Kidney (tissue), 14 donors: ENCODE measurements around the gene MYO1D. TPM values are rescaled to one million over a fixed set of nuclear protein-coding genes. Genes with fewer than 3 reads are reported as not detected.
"Not testable (repeated sequence)": the region's sequence is repeated elsewhere in the genome, so short reads cannot be mapped to it uniquely, and the experiment has no call there.

Experiments used
- DNase-seq, 5 donors: peaks; one replicate each; pipeline ENCODE4 v3.0.0-alpha.2; 2013 to 2020
- FAIRE-seq: peaks from 2 replicates; lab custom pipeline; 2012; peaks lifted over from hg19 to GRCh38; lab: Jason Lieb, UNC
- H3K27ac ChIP-seq, 2 donors: one replicate each; pipeline ENCODE4 v1.7.0; 2013; ENCODE audit warnings: low read depth in 2 of 2, low read length in 2 of 2, inconsistent platforms in 1 of 2
- H3K27me3 ChIP-seq: one replicate; pipeline ENCODE4 v1.7.1; 2013; ENCODE audit warnings: low read length, inconsistent platforms; ENCODE audit not compliant: control insufficient read depth, insufficient read depth
- H3K36me3 ChIP-seq, 3 donors: one replicate each; pipeline versions ENCODE4 v1.7.0 to v1.7.1; 2013; ENCODE audit warnings: low read length in 3 of 3, control low read depth in 1 of 3, inconsistent platforms in 1 of 3; ENCODE audit not compliant: insufficient read depth in 3 of 3, control insufficient read depth in 2 of 3
- H3K4me1 ChIP-seq, 3 donors: one replicate each; pipeline versions ENCODE4 v1.7.0 to v1.7.1; 2013; ENCODE audit warnings: low read length in 3 of 3, inconsistent platforms in 1 of 3, low read depth in 1 of 3; ENCODE audit not compliant: control insufficient read depth in 2 of 3, insufficient read depth in 2 of 3
- H3K4me3 ChIP-seq, 3 donors: one replicate each; pipeline versions ENCODE4 v1.7.0 to v1.8.1; 2013; ENCODE audit warnings: low read length in 3 of 3, control low read depth in 1 of 3, inconsistent platforms in 1 of 3
- H3K9ac ChIP-seq, 3 donors: one replicate each; pipeline versions ENCODE4 v1.7.0 to v1.7.1; 2013; ENCODE audit warnings: low read length in 3 of 3, control low read depth in 1 of 3, inconsistent platforms in 1 of 3
- H3K9me3 ChIP-seq, 3 donors: one replicate each; pipeline versions ENCODE4 v1.7.0 to v1.7.1; 2013; ENCODE audit warnings: low read length in 3 of 3, control low read depth in 1 of 3, inconsistent platforms in 1 of 3; ENCODE audit not compliant: control insufficient read depth in 2 of 3, insufficient read depth in 1 of 3
- intact Hi-C: fragments of 100-400 bp; cut with DNase I; formaldehyde crosslinking; loops from one replicate; pipeline ENCODE4 v1.11.1; 2022
- polyA plus RNA-seq: library from polyadenylated mRNA; stranded (reverse); fragments of 350-450 nt; fragmentation: Illumina TruSeq; extraction: RNeasy Lipid Tissue Mini Kit (QIAGEN cat#74804); gene quantifications from one replicate; pipeline ENCODE4 v1.2.3, GENCODE V29; 2014; ENCODE audit warnings: low read depth, low replicate concordance; ENCODE audit not compliant: insufficient read depth
- total RNA-seq: library from RNA; stranded (reverse); fragmentation: NEBNext Ultra II Directional; extraction: Animal tissue kit (Norgen Biotek cat#: 25700); gene quantifications from one replicate; pipeline ENCODE4 v1.2.1, GENCODE V29; 2021
- TF ChIP-seq, protein P1 (sequence below): IDR thresholded peaks from 3 replicates; pipeline ENCODE4 v1.5.1; 2012; ENCODE audit warnings: mild to moderate bottlenecking, moderate library complexity, borderline replicate concordance; ENCODE audit not compliant: insufficient read depth; ENCODE audit errors: extremely low read depth
- donor health status: control.
- donor health status: control.
- donor health status: control.
- donor health status: control.
- donor health status: control.
- donor health status: DM: yes; HTN: yes; CAD: no.
- donor health status: Normal renal cell carcinoma (clear cell type).

The MYO1D gene
- total and polyA plus RNA-seq, 2 donors from 2014 or later, result 21.1 to 99.9 TPM

DNA sequence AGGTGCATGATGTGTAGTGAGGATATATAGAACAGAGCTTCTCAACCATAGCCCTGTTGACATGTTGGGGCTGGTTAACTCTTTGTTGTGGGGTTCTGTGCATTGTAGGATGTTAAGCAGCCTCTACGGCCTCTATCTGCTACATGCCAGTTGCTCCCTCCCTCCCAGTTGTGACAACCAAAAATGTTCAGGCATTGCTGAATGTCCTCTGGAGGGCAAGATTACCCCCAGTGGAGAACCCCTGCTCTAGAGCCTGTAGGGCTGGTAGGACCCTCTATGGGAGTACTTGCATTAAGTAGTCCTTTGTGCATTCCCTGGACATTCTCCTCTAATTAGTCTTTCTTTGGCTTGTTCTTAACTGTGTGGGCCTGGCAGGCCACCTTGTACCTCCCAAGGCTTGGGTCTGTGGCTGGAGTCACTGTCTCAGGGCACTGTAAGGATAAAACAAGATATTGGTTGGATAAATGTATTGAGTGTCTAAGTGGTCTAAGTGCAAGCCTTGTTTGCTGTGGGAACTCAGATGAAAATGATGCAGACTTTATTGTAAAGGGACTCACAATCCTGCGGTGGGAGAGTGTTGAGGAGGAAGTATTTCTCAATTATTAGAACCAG lies 19.8 kb upstream of the MYO1D start:
- TF ChIP-seq, protein P1, sequence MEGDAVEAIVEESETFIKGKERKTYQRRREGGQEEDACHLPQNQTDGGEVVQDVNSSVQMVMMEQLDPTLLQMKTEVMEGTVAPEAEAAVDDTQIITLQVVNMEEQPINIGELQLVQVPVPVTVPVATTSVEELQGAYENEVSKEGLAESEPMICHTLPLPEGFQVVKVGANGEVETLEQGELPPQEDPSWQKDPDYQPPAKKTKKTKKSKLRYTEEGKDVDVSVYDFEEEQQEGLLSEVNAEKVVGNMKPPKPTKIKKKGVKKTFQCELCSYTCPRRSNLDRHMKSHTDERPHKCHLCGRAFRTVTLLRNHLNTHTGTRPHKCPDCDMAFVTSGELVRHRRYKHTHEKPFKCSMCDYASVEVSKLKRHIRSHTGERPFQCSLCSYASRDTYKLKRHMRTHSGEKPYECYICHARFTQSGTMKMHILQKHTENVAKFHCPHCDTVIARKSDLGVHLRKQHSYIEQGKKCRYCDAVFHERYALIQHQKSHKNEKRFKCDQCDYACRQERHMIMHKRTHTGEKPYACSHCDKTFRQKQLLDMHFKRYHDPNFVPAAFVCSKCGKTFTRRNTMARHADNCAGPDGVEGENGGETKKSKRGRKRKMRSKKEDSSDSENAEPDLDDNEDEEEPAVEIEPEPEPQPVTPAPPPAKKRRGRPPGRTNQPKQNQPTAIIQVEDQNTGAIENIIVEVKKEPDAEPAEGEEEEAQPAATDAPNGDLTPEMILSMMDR, result no peak
- H3K27ac ChIP-seq, result no peak overlapping the region
- no peaks in the 10 kb centered on the region for H3K4me1 ChIP-seq
- no peaks in the 10 kb centered on the region for H3K36me3 ChIP-seq
- no peaks in the 10 kb centered on the region for H3K27me3 ChIP-seq
- no peak overlapping the region for H3K9ac ChIP-seq
- intact Hi-C loops, result no loop called here
- DNase-seq (no peak), FAIRE-seq (no peak)
- no peaks in the 10 kb centered on the region for H3K9me3 ChIP-seq
- no peak overlapping the region for H3K4me3 ChIP-seq

DNA sequence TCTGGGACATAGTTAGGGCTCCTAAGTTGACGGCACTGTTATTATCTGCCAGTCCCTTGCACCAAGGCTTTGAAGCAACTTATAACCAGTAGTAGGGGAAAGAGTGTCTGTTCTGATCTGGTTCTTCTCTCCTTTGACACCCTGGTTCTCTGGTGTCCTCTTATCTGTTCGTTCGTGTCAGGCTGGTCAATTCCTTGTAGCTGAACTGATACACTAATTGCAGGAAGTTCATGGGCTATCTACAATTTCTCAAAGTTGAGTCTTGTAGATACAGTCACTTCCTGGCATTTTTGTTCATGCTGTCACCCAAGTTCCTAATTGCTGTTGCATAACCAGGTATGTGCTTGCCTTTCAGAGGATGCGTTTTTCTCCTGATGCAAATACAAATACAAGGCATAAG lies 17.3 kb upstream of the MYO1D start:
- H3K9me3 ChIP-seq, result no peaks in the 10 kb centered on the region
- no peaks in the 10 kb centered on the region for H3K36me3 ChIP-seq
- H3K4me1 ChIP-seq, result no peaks in the 10 kb centered on the region
- H3K27me3 ChIP-seq, result no peaks in the 10 kb centered on the region
- DNase-seq, result no peak
- TF ChIP-seq, protein P1, result no peak
- H3K4me3 ChIP-seq, result no peak overlapping the region
- no peak overlapping the region for H3K9ac ChIP-seq
- no peak for FAIRE-seq
- intact Hi-C loops, result no loop called here
- no peak overlapping the region for H3K27ac ChIP-seq

DNA sequence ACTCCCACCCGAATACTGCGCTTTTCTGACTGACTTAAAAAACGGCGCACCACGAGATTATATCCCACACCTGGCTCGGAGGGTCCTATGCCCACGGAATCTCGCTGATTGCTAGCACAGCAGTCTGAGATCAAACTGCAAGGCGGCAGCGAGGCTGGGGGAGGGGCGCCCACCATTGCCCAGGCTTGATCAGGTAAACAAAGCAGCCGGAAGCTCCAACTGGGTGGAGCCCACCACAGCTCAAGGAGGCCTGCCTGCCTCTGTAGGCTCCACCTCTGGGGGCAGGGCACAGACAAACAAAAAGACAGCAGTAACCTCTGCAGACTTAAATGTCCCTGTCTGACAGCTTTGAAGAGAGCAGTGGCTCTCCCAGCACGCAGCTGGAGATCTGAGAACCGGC lies 10.5 kb upstream of the MYO1D start:
- H3K9me3 ChIP-seq, H3K9ac ChIP-seq, intact Hi-C loops, DNase-seq, H3K4me1 ChIP-seq, H3K36me3 ChIP-seq, FAIRE-seq, H3K27me3 ChIP-seq, H3K4me3 ChIP-seq, H3K27ac ChIP-seq: not testable (repeated sequence)

DNA sequence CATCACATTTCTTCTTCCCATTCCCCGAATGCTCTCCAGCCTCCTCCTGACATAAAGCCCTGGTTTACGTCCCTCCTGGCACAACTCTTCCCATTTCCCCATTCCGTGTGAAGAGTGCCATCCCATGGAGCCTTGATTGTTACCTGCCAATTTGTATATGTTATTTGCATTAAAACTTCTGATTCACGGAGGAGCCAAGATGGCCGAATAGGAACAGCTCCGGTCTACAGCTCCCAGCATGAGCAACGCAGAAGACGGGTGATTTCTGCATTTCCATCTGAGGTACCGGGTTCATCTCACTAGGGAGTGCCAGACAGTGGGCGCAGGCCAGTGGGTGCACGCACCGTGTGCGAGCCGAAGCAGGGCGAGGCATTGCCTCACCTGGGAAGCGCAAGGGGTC lies 10.0 kb upstream of the MYO1D start:
- H3K4me1 ChIP-seq, H3K27ac ChIP-seq, intact Hi-C loops, H3K9me3 ChIP-seq, FAIRE-seq, H3K9ac ChIP-seq, H3K36me3 ChIP-seq, H3K27me3 ChIP-seq, DNase-seq, H3K4me3 ChIP-seq: not testable (repeated sequence)
